Midbrain (tissue), 1 donor: ENCODE data around the gene PRDM16.
A peak's percentile ranks its signal among the peaks of the same experiment; 100 is the strongest.

Source experiments
- DNase-seq: peaks from one replicate; lab custom pipeline; 2025; lab: John Stamatoyannopoulos, UW

Gene PRDM16

DNA sequence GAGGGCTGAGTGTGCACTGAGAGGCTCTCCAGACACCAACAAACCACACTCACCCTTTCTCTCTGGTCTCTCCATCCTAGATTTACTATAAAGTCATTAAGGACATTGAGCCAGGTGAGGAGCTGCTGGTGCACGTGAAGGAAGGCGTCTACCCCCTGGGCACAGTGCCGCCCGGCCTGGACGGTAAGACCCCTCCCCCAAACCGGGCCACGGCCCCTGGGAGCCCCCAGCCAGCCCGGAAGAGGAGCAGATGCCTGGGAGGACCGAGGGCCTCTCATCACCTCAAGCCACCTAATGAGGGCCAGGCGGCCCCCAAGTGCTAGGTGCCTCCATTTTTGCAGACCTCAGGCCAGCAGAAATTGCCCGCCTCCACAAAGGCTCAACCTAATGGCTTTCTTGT is 327.4 kb downstream of the PRDM16 start:
- no peak for DNase-seq

GRCh38 chr1:3397311-3397710 is 328.3 kb downstream of the PRDM16 start:
- DNase-seq = no peak

DNA sequence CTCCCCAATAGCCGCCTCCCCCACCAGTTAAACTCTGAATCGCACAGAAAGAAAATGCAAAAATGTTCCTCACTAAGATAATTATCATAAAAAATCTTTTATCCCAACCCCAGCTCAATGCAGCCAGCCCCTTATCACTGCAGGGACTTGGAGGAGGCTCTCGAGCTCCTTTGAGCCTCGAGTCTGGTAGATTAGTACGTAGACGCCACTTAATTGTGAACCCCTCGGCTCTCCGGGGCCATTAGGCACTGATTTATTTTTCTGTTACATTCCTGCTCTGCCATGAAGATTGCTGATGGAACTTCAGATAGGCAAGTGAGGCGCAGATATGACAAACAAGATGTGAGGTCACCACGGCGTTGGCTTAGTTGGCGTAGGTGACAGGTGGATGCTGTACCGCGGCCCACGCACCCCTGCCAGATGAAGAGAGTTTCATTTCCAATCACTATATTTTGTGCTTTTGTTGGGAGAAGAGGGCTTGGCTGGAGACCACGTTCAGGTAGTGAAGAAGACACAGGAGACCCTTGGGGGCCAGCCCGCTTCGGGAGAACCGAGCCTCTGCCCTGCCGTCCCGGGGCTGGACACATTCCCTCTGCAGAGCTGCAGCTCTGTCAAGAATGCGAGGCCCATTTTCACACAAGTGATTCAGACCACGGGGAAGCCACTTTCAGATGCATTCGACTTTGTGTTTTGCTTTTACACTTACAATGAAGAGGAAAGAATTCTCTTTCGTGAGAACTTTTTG is 329.6 kb downstream of the PRDM16 start:
- no peak for DNase-seq

GRCh38 chr1:3399732-3400131 is 330.7 kb downstream of the PRDM16 start:
- no peak for DNase-seq

GRCh38 chr1:3401585-3402257 is 332.7 kb downstream of the PRDM16 start:
- no peak for DNase-seq

- no peak for DNase-seq
Measured at GRCh38 chr1:3402258-3403010, 333.4 kb downstream of the PRDM16 start.

DNA sequence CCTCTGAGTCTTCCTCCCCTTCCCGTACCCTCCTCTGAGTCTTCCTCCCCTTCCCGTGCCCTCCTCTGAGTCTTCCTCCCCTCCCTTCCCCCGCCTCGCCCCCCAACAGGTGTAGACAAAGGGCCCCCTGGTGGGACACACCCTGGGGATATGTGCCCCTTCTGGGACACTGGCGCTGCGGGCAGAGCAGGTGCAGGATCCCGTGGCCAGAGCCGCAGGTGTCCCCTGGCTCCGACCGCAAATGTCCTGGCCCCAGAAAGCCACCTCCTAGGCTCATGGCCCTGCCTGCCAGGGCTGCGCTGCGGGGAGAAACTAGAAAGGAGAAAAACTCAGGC is 334.0 kb downstream of the PRDM16 start:
- DNase-seq = no peak

DNA sequence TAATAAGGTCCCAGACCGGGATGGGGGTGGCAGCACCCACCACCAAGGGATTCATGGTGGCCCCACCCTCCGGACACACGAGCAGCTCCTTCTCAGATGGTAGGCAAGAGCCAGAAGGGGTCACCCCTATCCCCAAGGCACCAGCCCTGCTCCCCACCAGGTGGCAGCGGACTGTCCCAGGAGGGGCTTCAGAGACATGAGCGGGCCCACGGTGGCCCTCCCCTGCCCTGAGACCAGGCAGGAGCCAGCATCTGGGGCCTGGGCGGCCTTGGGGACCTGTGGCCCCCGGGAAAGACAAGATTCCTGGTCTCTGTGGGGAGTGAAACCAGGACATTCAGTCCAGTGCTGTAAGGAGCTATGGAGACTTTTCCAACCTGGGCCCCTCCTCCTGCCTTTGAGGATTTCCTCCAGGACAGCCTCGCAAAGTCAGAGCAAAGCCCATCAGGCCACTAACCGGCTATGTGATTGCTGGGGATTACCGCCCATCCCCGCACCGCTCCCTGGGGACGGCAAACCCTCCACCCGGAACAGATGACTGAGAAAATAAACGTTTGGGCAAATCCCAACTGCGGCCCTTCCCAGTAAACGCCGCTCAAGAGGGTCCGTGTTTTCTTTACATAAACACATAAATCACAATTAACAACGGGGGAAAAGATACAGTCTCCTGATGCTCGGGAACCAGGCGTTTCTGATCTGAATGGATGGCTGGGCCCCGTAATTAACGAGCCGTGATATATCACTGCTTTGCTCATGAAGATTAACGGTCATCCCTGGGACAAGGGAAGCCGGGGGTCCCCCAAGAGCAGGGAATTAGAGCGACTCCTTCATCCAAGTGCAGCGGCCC is 334.6 kb downstream of the PRDM16 start:
- no peak for DNase-seq

DNA sequence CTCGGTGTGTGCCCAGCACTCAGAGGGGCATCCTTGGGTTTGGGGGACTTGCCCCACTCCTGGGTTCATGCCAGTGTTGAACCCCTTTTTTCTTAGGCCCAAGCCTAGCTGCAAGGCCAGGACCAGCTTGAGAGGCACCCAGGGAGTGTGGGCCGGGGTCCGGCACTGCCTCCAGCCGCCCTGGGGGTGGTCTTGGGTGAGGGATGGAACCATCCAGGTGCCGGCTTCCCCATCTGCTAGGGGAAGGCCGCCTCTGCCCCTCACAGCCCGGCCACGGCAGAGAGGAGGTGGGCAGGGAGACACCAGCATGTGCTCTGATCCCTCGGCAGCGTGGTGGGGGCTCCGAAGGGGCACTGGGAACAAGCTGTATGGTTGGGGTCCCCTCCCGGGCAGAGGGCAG is 335.3 kb downstream of the PRDM16 start:
- no peak for DNase-seq

- DNase-seq = no peak
Measured at GRCh38 chr1:3404801-3405200, 335.8 kb downstream of the PRDM16 start.

DNA sequence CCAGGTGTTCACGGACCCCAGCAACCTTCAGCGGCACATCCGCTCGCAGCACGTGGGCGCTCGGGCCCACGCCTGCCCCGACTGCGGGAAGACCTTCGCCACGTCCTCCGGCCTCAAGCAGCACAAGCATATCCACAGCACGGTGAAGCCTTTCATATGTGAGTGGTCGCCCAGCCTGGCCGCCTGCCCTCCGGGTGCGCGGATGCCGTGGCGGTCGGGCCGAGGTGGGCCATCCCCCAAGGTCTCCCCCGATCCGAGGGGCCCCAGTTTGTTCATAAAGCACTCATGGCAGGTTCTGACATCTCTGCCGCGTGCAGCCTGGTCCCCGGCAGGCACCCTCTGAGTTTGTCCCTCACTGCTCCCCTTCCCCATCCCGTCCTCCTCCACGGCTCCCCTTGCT is 336.5 kb downstream of the PRDM16 start:
- DNase-seq = no peak

DNA sequence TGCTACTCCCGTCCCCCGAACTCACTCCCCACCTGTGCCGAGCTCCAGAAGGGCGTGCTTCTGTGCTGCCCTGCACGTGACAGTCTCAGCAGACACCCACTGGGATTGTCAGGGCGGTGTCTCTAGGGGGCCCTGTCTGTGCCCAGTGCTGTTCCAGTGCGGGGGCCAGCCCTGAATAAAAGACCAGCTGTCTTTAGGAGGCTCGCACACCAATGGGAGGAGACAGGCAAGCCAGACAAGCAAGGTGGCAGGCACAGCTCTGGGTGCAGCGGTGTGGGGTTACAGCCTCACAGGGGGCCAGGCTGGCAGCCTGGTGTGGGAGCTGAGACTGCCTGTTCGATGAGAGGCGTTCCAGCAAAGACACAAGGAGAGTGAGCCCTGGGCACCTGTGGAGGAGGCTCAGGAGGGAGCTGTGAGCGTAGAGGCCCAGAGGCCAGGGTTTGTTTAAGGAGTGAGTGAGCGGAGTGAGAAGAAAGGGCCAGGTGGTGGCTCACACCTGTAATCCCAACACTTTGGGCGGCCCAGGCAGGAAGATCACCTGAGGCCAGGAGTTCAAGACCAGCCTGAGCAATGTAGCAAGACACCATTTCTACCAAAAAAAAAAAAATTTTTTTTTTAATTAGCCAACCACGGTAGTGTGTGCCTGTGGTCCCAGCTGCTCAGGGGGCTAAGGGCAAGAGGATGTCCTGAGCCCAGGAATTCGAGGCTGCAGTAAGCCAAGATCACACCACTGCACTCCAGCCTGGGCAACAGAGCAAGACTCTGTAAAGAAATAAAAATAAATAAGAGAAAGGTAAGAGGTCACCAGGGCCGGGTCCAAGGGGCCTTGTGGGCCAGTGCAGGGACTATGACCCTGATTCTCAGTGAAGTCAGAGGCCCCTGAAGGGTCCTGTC is 337.2 kb downstream of the PRDM16 start:
- DNase-seq = no peak

DNA sequence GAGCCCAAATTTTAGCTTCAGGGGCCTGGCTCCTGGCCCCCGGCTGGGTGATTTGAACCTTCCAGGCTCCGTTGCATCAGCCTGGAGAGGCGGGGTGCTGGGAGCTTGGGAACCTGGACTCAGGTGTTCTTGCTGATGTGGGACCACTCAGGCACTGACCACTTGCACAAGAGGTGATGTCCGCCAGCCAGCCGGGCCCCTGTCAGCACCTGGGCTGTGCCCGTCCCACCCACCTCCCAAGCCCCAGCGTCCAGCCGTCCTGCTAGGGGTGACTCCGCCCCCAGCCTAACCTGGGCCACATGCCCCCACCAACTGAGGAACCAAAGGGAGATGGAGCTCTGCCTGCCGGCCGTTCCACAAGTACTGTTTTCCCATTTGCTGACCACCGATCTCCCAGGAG is 338.0 kb downstream of the PRDM16 start:
- DNase-seq = no peak

DNA sequence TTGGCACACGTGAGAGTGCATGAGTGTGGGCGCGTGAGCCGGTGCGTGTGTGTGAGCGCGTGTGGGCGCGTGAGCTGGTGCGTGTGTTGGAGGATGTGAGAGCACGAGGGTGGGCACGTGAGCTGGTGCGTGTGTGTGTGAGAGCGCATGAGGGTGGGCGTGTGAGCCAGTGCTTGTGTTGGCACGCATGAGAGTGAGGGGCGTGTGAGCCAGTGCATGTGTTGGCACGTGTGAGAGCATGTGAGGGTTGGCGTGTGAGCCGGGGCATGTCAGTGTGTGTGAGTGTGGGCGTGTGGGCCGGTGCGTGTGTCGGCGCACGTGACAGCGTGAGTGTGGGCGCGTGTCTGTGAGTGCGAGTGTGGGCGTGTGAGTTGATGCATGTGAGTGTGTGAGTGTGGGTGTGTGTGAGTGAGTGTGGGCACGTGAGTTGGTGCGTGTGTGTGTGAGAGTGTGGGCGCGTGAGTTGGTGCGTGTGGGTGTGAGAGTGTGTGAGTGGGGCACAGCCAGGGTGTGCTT is 339.8 kb downstream of the PRDM16 start:
- DNase-seq = no peak

GRCh38 chr1:3409366-3410141 is 340.6 kb downstream of the PRDM16 start:
- DNase-seq = no peak

- peak; percentile 82 for DNase-seq
Measured at GRCh38 chr1:3410142-3410925, 341.3 kb downstream of the PRDM16 start.

- DNase-seq = no peak
Measured at GRCh38 chr1:3411806-3412205, 342.8 kb downstream of the PRDM16 start.

DNA sequence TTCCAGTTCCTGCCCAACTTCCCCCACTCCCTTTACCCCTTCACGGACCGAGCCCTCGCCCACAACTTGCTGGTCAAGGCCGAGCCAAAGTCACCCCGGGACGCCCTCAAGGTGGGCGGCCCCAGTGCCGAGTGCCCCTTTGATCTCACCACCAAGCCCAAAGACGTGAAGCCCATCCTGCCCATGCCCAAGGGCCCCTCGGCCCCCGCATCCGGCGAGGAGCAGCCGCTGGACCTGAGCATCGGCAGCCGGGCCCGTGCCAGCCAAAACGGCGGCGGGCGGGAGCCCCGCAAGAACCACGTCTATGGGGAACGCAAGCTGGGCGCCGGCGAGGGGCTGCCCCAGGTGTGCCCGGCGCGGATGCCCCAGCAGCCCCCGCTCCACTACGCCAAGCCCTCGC is 343.4 kb downstream of the PRDM16 start:
- no peak for DNase-seq

GRCh38 chr1:3413975-3414710 is 345.1 kb downstream of the PRDM16 start:
- DNase-seq = no peak
